Astrocyte of the cerebellum (primary cell): ENCODE results near the gene NUF2.

ENCODE experiments used
- DNase-seq: peaks from one replicate; pipeline ENCODE4 v3.0.0-alpha.2; 2011; ENCODE audit warnings: low read depth
- H3K4me3 ChIP-seq: 2 replicates; pipeline ENCODE4 v1.5.1; 2011; ENCODE audit warnings: mild to moderate bottlenecking, low read depth, low read length, moderate library complexity
- CTCF ChIP-seq: IDR thresholded peaks from 2 replicates; pipeline ENCODE4 v1.5.1; 2012; ENCODE audit warnings: low read length, low read depth, moderate library complexity, mild to moderate bottlenecking; ENCODE audit errors: missing control alignments
- in situ Hi-C: cut with HindIII; loops from 2 replicates; pipeline ENCODE4 v1.10.0; 2017; ENCODE audit warnings: low sequenced_read_pairs

Gene NUF2

GRCh38 chr1:163399001-163399400 is 77.2 kb downstream of the NUF2 start:
- no peak overlapping the region for H3K4me3 ChIP-seq
- TF ChIP-seq CTCF: no peak
- in situ Hi-C loops: no loop called here
- no peak for DNase-seq

- TF ChIP-seq CTCF: no peak
- in situ Hi-C loops: no loop called here
- no peak for DNase-seq
- no peak overlapping the region for H3K4me3 ChIP-seq
Observed at GRCh38 chr1:163399976-163400601, 78.3 kb downstream of the NUF2 start.

GRCh38 chr1:163401211-163401610 is 79.5 kb downstream of the NUF2 start:
- no peak overlapping the region for H3K4me3 ChIP-seq
- TF ChIP-seq CTCF: no peak
- no peak for DNase-seq
- in situ Hi-C loops: no loop called here
